GM12878 (cell line): ENCODE data around the gene RAMACL. TPM values are rescaled to one million over a fixed set of nuclear protein-coding genes. Genes with fewer than 3 reads are reported as not detected.

Source experiments
- ATAC-seq: fragments of 200-7000 bp; cut with Tn5 transposase; 3 replicates; pipeline ENCODE4 v1.9.1; 2020; ENCODE audit warnings: mild to moderate bottlenecking, moderate library complexity
- BruUV-seq: library from RNA; stranded (reverse); fragments of 400-500 nt; replicated peaks from 2 replicates; lab custom pipeline; 2021; lab: Mats Ljungman, UMichigan
- CTCF ChIA-PET: fragments of 300-600 bp; sonication (Branson Sonifier 250); formaldehyde crosslinking; extraction: SDS; loops from one replicate; lab custom pipeline; 2021; ENCODE audit warnings: inconsistent platforms; lab: Yijun Ruan, JAX
- POLR2A ChIA-PET: fragments of 350-600 bp; formaldehyde crosslinking; extraction: SDS; loops from one replicate; lab custom pipeline; 2021; ENCODE audit warnings: inconsistent platforms; lab: Charles Lee
- RAD21 ChIA-PET: fragments of 300-600 bp; sonication (Branson Sonifier 250); formaldehyde crosslinking; loops from one replicate; lab custom pipeline; 2023; ENCODE audit warnings: antibody characterized with exemption; ENCODE audit not compliant: unreplicated experiment; lab: Charles Lee
- SMC1A ChIA-PET: fragments of 300-600 bp; sonication (Branson Sonifier 250); formaldehyde crosslinking; loops from one replicate; lab custom pipeline; 2023; ENCODE audit not compliant: unreplicated experiment, uncharacterized antibody; lab: Charles Lee
- DNase-seq: peaks from one replicate; pipeline ENCODE4 v3.0.0-alpha.2; 2011; ENCODE audit warnings: low read depth, low spot score
- FAIRE-seq: peaks from 3 replicates; lab custom pipeline; 2011; peaks lifted over from hg19 to GRCh38; lab: Jason Lieb, UNC
- H2AFZ ChIP-seq: 2 replicates; pipeline ENCODE4 v1.6.0; 2011; ENCODE audit warnings: low read depth, low read length, control low read depth; ENCODE audit not compliant: control insufficient read depth
- H3K27ac ChIP-seq: 2 replicates; pipeline ENCODE4 v1.5.1; 2011; ENCODE audit warnings: control low read depth; ENCODE audit not compliant: control insufficient read depth, insufficient read depth
- H3K27me3 ChIP-seq, 2 experiments: replicated peaks in 1 of 2; 2 replicates each; pipeline versions ENCODE4 v1.6.0 to v1.6.1; 2011; ENCODE audit warnings: low read length in 1 of 2; ENCODE audit not compliant: control insufficient read depth in 2 of 2, insufficient read depth in 2 of 2
- H3K36me3 ChIP-seq, 2 experiments: 2 replicates each; pipeline ENCODE4 v1.5.1; 2011; ENCODE audit warnings: low read length in 1 of 2; ENCODE audit not compliant: control insufficient read depth in 2 of 2, insufficient read depth in 2 of 2
- H3K4me1 ChIP-seq: 2 replicates; pipeline ENCODE4 v1.6.1; 2011; ENCODE audit warnings: mild to moderate bottlenecking, low read length, moderate library complexity, mixed read lengths; ENCODE audit not compliant: control insufficient read depth, insufficient read depth
- H3K4me2 ChIP-seq: 2 replicates; pipeline ENCODE4 v1.6.0; 2011; ENCODE audit warnings: control low read depth; ENCODE audit not compliant: control insufficient read depth, insufficient read depth
- H3K4me3 ChIP-seq: fragments of 200-600 bp; sonication (generic); 2 replicates; pipeline ENCODE4 v1.5.1; 2016
- H3K79me2 ChIP-seq: 2 replicates; pipeline ENCODE4 v1.6.0; 2011; ENCODE audit warnings: low read length; ENCODE audit not compliant: control insufficient read depth, insufficient read depth
- H3K9ac ChIP-seq: 2 replicates; pipeline ENCODE4 v1.8.0; 2011; ENCODE audit warnings: low read length, control low read depth, mixed read lengths; ENCODE audit not compliant: control insufficient read depth, insufficient read depth
- H3K9me3 ChIP-seq: replicated peaks from 3 replicates; pipeline ENCODE4 v1.5.1; 2011; ENCODE audit warnings: mild to moderate bottlenecking, low read length; ENCODE audit not compliant: control insufficient read depth, insufficient read depth
- H4K20me1 ChIP-seq: 2 replicates; pipeline ENCODE4 v1.6.0; 2011; ENCODE audit not compliant: control insufficient read depth, insufficient read depth
- EGR1 ChIP-seq, 2 experiments: IDR thresholded peaks; 1 replicate in 1 of 2; 2 replicates in 1 of 2; pipeline ENCODE4 v1.6.1; 2011 to 2012; ENCODE audit warnings: low read depth in 2 of 2, low read length in 2 of 2, borderline replicate concordance in 1 of 2, mild to moderate bottlenecking in 1 of 2, moderate library complexity in 1 of 2
- HDGF ChIP-seq: fragments of 450-650 bp; IDR thresholded peaks from 2 replicates; pipeline ENCODE4 v1.6.1; 2016; ENCODE audit warnings: antibody characterized with exemption
- IKZF1 ChIP-seq: fragments of 450-650 bp; conservative IDR thresholded peaks from 2 replicates; pipeline ENCODE4 v1.6.1; 2017; ENCODE audit warnings: antibody characterized with exemption, mild to moderate bottlenecking
- IKZF2 ChIP-seq, 2 experiments: fragments of 450-650 bp; IDR thresholded peaks; 2 replicates each; pipeline ENCODE4 v1.6.1; 2017; ENCODE audit warnings: mild to moderate bottlenecking in 2 of 2, moderate library complexity in 2 of 2
- NBN ChIP-seq: fragments of 450-650 bp; IDR thresholded peaks from 2 replicates; pipeline ENCODE4 v1.6.1; 2016
- NFXL1 ChIP-seq: fragments of 450-650 bp; IDR thresholded peaks from 2 replicates; pipeline ENCODE4 v1.6.1; 2017; ENCODE audit warnings: antibody characterized with exemption, mild to moderate bottlenecking, borderline replicate concordance
- POU2F2 ChIP-seq: IDR thresholded peaks from 3 replicates; pipeline ENCODE4 v1.6.1; 2011; ENCODE audit warnings: low read depth, mild to moderate bottlenecking, low read length, borderline replicate concordance
- SKIL ChIP-seq: fragments of 450-650 bp; IDR thresholded peaks from 2 replicates; pipeline ENCODE4 v1.6.1; 2017; ENCODE audit warnings: mild to moderate bottlenecking, low read depth, inconsistent platforms; ENCODE audit not compliant: poor library complexity, severe bottlenecking
- SRF ChIP-seq, 2 experiments: IDR thresholded peaks; 2 replicates each; pipeline ENCODE4 v1.6.1; 2011; ENCODE audit warnings: low read depth in 2 of 2, low read length in 2 of 2, mild to moderate bottlenecking in 1 of 2, moderate library complexity in 1 of 2
- ZBED1 ChIP-seq: IDR thresholded peaks from 2 replicates; pipeline ENCODE4 v1.6.1; 2016; ENCODE audit warnings: borderline replicate concordance
- ZNF217 ChIP-seq: fragments of 450-650 bp; IDR thresholded peaks from 2 replicates; pipeline ENCODE4 v1.6.1; 2017; ENCODE audit warnings: antibody characterized with exemption, mild to moderate bottlenecking
- WGBS: methylation state at CpG from one replicate; pipeline ENCODE4 v1.1.6; 2016; ENCODE audit warnings: low lambda C conversion rate; ENCODE audit not compliant: insufficient replicate concordance, insufficient coverage; ENCODE audit errors: missing lambda C conversion rate; 5-methylcytosine and 5-hydroxymethylcytosine counted together
- in situ Hi-C: fragments of 300-500 bp; cut with MboI; formaldehyde crosslinking; loops from 9 replicates; pipeline ENCODE4 v1.14.3; 2018; ENCODE audit warnings: mixed read lengths
- intact Hi-C: fragments of 100-400 bp; cut with micrococcal nuclease; formaldehyde crosslinking; loops from one replicate; pipeline ENCODE4 v1.14.2; 2022; ENCODE audit not compliant: unreplicated experiment
- polyA plus RNA-seq, 11 experiments: library from polyadenylated mRNA; depleted of rRNA in 4 of 11; unstranded in 6 of 11; stranded (reverse) in 5 of 11; fragments of >200 nt; fragmentation: Nextera tagmentation in 4 of 11; fragmentation: Illumina TruSeq in 1 of 11; extraction: Ambion mirVana in 4 of 11; extraction: Trizol in 1 of 11; gene quantifications; 1 replicate in 1 of 11; 2 replicates in 10 of 11; pipeline versions ENCODE4 v1.2.1 to v1.2.3, GENCODE V29; 2011 to 2016; ENCODE audit warnings: inconsistent platforms in 2 of 11, missing spikeins in 2 of 11, low read depth in 1 of 11
- total RNA-seq, 4 experiments: library from RNA; depleted of rRNA in 3 of 4; stranded (reverse); fragments of >200 nt in 3 of 4; fragmentation: Illumina TruSeq in 1 of 4; extraction: Trizol in 1 of 4; gene quantifications; 2 replicates each; pipeline versions ENCODE4 v1.2.1 to v1.2.3, GENCODE V29; 2013 to 2021
- TF ChIP-seq, protein P1 (sequence below): IDR thresholded peaks from 2 replicates; pipeline ENCODE4 v1.6.1; 2011; ENCODE audit warnings: mild to moderate bottlenecking, low read depth, low read length, moderate library complexity; ENCODE audit not compliant: insufficient replicate concordance

Gene RAMACL
- total and polyA plus RNA-seq, 10 of the 15 experiments (the other 5 are each of a cell fraction or from before 2014, with no cell fraction given), result 0.09 to 1.3 (median 0.31) TPM; not detected in 1

GRCh38 chr6:166543603-166544295 lies 42.7 kb downstream of the RAMACL start:
- no peak for FAIRE-seq
- Histone ChIP-seq H3K9me3 (no peaks in the 10 kb centered on the region), H4K20me1 (no peaks in the 10 kb centered on the region), H3K9ac (no peak overlapping the region), H3K27me3 (no peaks in the 10 kb centered on the region), H3K79me2 (no peaks in the 10 kb centered on the region), H3K4me3 (no peak overlapping the region), H3K4me1 (peaks cover 16% of the 10 kb centered on the region), H3K4me2 (no peak overlapping the region), H2AFZ (no peak overlapping the region), H3K36me3 (no peaks in the 10 kb centered on the region), H3K27ac (no peak overlapping the region)
- intact Hi-C loops (no loop called here), in situ Hi-C loops (no loop called here)
- BruUV-seq, result no TSS peak
- ChIA-PET RAD21 (no interaction called here), CTCF (no interaction called here), SMC1A (no interaction called here), POLR2A (no interaction called here)
- no peak for ATAC-seq
- WGBS, result 93% methylated on average over 9 of the region's 9 CpGs
- no peak for TF ChIP-seq EGR1 (IDR thresholded peaks at IDR 0.05; ENCODE audit: borderline replicate concordance in 1 of 2, low read depth in 2 of 2, low read length in 2 of 2)
- TF ChIP-seq, protein P1, sequence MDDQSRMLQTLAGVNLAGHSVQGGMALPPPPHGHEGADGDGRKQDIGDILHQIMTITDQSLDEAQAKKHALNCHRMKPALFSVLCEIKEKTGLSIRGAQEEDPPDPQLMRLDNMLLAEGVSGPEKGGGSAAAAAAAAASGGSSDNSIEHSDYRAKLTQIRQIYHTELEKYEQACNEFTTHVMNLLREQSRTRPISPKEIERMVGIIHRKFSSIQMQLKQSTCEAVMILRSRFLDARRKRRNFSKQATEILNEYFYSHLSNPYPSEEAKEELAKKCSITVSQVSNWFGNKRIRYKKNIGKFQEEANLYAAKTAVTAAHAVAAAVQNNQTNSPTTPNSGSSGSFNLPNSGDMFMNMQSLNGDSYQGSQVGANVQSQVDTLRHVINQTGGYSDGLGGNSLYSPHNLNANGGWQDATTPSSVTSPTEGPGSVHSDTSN, result no peak
- no peak for TF ChIP-seq POU2F2
- no peak for TF ChIP-seq SKIL
- TF ChIP-seq ZBED1, result no peak
- TF ChIP-seq NBN, result no peak
- TF ChIP-seq IKZF1, result no peak
- no peak for TF ChIP-seq ZNF217
- TF ChIP-seq SRF (IDR thresholded peaks at IDR 0.05; ENCODE audit: low read depth in 2 of 2, low read length in 2 of 2), result no peak
- no peak for TF ChIP-seq HDGF
- no peak for TF ChIP-seq NFXL1
- no peak for TF ChIP-seq IKZF2 (IDR thresholded peaks at IDR 0.05)
- DNase-seq, result no peak
